ENCODE data around the gene MAP3K10.

Gene MAP3K10

GRCh38 chr19:40245506-40246128 lies 54.4 kb downstream of the MAP3K10 start:
- H2AFZ ChIP-seq (ENCODE audit: low read depth, low read length) = no peak overlapping the region
- H3K4me1 ChIP-seq (ENCODE audit: insufficient read depth, low read length) = peaks cover 6% of the 10 kb centered on the region
- H3K36me3 ChIP-seq (ENCODE audit: insufficient read depth, low read length) = peaks cover 20% of the 10 kb centered on the region
- no peak overlapping the region for H3K4me3 ChIP-seq (ENCODE audit: low read length)
- no peaks in the 10 kb centered on the region for H3K27me3 ChIP-seq (ENCODE audit: insufficient read depth, low read length)
- no peaks in the 10 kb centered on the region for H3K9me3 ChIP-seq (ENCODE audit: low read length)

- Histone ChIP-seq H3K4me1 (ENCODE audit: insufficient read depth, low read length) (peaks cover 6% of the 10 kb centered on the region), H3K36me3 (ENCODE audit: insufficient read depth, low read length) (peaks cover 22% of the 10 kb centered on the region)
Observed at GRCh38 chr19:40246292-40247073, 55.3 kb downstream of the MAP3K10 start.

GRCh38 chr19:40247178-40247577 lies 56.0 kb downstream of the MAP3K10 start:
- H3K4me1 ChIP-seq (ENCODE audit: insufficient read depth, low read length) = peaks cover 6% of the 10 kb centered on the region
- no peak overlapping the region for H2AFZ ChIP-seq (ENCODE audit: low read depth, low read length)
- H3K9me3 ChIP-seq (ENCODE audit: low read length) = no peaks in the 10 kb centered on the region
- peaks cover 21% of the 10 kb centered on the region for H3K36me3 ChIP-seq (ENCODE audit: insufficient read depth, low read length)
- H3K4me3 ChIP-seq (ENCODE audit: low read length) = no peak overlapping the region
- no peaks in the 10 kb centered on the region for H3K27me3 ChIP-seq (ENCODE audit: insufficient read depth, low read length)

More at GRCh38 chr19:40246292-40247073, 55.3 kb downstream of the MAP3K10 start:
- Histone ChIP-seq H2AFZ (ENCODE audit: low read depth, low read length) (no peak overlapping the region), H3K27me3 (ENCODE audit: insufficient read depth, low read length) (no peaks in the 10 kb centered on the region), H3K9me3 (ENCODE audit: low read length) (no peaks in the 10 kb centered on the region), H3K4me3 (ENCODE audit: low read length) (no peak overlapping the region)

GRCh38 chr19:40247735-40248262 lies 56.6 kb downstream of the MAP3K10 start:
- H3K4me1 ChIP-seq (ENCODE audit: insufficient read depth, low read length) = peaks cover 6% of the 10 kb centered on the region
- no peak overlapping the region for H3K4me3 ChIP-seq (ENCODE audit: low read length)
- no peaks in the 10 kb centered on the region for H3K27me3 ChIP-seq (ENCODE audit: insufficient read depth, low read length)
- no peaks in the 10 kb centered on the region for H3K9me3 ChIP-seq (ENCODE audit: low read length)
- H3K36me3 ChIP-seq (ENCODE audit: insufficient read depth, low read length) = peaks cover 23% of the 10 kb centered on the region
- H2AFZ ChIP-seq (ENCODE audit: low read depth, low read length) = no peak overlapping the region

DNA sequence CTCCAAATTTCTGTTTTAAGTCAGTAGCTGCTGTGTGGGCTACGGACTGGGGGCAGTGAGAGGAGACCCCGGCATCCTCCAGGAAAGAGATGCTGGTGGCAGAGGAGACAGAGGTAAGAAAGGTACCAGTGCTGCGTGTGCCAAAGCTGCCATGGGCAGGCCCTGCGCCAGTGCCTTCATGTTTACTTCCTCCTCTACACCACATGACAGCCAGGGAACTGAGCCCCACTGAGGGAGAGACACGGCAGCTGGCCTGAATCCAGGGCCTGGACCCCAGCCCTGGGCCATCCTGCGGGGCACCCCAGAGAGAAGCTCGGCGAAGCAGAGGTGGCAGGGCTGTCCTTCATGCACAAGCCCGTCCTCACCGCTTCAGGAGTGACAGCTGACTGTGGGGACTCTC lies 58.0 kb downstream of the MAP3K10 start:
- Histone ChIP-seq H3K36me3 (ENCODE audit: insufficient read depth, low read length) (peaks cover 33% of the 10 kb centered on the region), H3K4me1 (ENCODE audit: insufficient read depth, low read length) (peaks cover 6% of the 10 kb centered on the region)

GRCh38 chr19:40249781-40250180 lies 58.6 kb downstream of the MAP3K10 start:
- Histone ChIP-seq H3K4me1 (ENCODE audit: insufficient read depth, low read length) (peaks cover 3% of the 10 kb centered on the region), H3K4me3 (ENCODE audit: low read length) (no peak overlapping the region), H3K9me3 (ENCODE audit: low read length) (no peaks in the 10 kb centered on the region), H2AFZ (ENCODE audit: low read depth, low read length) (no peak overlapping the region), H3K27me3 (ENCODE audit: insufficient read depth, low read length) (no peaks in the 10 kb centered on the region), H3K36me3 (ENCODE audit: insufficient read depth, low read length) (peaks cover 33% of the 10 kb centered on the region)

More for the DNA sequence above, 58.0 kb downstream of the MAP3K10 start:
- H3K9me3 ChIP-seq (ENCODE audit: low read length) = no peaks in the 10 kb centered on the region
- H3K4me3 ChIP-seq (ENCODE audit: low read length) = no peak overlapping the region
- no peaks in the 10 kb centered on the region for H3K27me3 ChIP-seq (ENCODE audit: insufficient read depth, low read length)
- H2AFZ ChIP-seq (ENCODE audit: low read depth, low read length) = no peak overlapping the region

DNA sequence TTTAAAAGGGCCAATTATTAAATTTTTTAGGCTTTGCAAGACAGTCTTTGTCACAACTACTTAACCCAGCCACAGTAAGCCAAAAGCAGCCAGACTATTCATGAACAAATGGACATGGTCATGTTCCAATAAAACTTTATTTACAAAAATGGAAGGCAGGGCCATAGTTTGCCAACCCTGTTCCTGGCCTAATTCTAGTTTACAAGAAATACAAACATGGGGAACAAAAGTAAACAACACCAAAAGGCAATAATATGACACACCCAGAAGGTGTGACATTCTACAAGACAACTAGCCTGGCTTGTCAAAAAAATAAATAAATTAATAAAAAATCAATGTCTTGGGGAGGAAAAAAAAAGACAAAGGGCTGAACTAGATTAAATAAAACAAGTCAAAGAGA lies 60.0 kb downstream of the MAP3K10 start:
- H3K4me3 ChIP-seq (ENCODE audit: low read length) = no peak overlapping the region
- H2AFZ ChIP-seq (ENCODE audit: low read depth, low read length) = no peak overlapping the region
- no peaks in the 10 kb centered on the region for H3K9me3 ChIP-seq (ENCODE audit: low read length)
- H3K36me3 ChIP-seq (ENCODE audit: insufficient read depth, low read length) = peaks cover 47% of the 10 kb centered on the region
- H3K4me1 ChIP-seq (ENCODE audit: insufficient read depth, low read length) = no peaks in the 10 kb centered on the region
- H3K27me3 ChIP-seq (ENCODE audit: insufficient read depth, low read length) = no peaks in the 10 kb centered on the region

GRCh38 chr19:40251991-40252390 lies 60.8 kb downstream of the MAP3K10 start:
- Histone ChIP-seq H3K4me1 (ENCODE audit: insufficient read depth, low read length) (no peaks in the 10 kb centered on the region), H2AFZ (ENCODE audit: low read depth, low read length) (no peak overlapping the region), H3K36me3 (ENCODE audit: insufficient read depth, low read length) (peaks cover 54% of the 10 kb centered on the region), H3K9me3 (ENCODE audit: low read length) (no peaks in the 10 kb centered on the region), H3K4me3 (ENCODE audit: low read length) (no peak overlapping the region), H3K27me3 (ENCODE audit: insufficient read depth, low read length) (no peaks in the 10 kb centered on the region)

DNA sequence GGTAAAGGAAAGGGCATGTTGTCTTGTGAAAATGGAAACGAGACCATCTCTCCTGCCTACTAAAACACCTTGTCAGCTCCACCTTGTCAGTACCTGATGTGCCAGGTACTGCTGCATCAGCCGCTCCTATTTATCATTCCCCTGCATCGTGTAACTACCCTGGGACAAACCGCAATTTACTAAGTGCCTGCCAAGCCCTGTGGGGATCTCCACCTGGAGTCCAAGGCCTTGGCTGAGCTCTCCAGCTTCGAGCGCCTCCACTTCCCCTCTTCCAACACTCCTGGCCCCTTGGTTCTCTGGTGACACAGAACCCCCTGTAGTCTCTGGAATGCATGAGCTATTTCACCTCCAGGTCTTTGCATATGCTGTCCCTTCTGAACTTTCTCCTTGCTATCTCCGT lies 61.2 kb downstream of the MAP3K10 start:
- H3K4me3 ChIP-seq (ENCODE audit: low read length) = no peak overlapping the region
- peaks cover 57% of the 10 kb centered on the region for H3K36me3 ChIP-seq (ENCODE audit: insufficient read depth, low read length)
- H2AFZ ChIP-seq (ENCODE audit: low read depth, low read length) = no peak overlapping the region
- no peaks in the 10 kb centered on the region for H3K9me3 ChIP-seq (ENCODE audit: low read length)
- no peaks in the 10 kb centered on the region for H3K27me3 ChIP-seq (ENCODE audit: insufficient read depth, low read length)
- no peaks in the 10 kb centered on the region for H3K4me1 ChIP-seq (ENCODE audit: insufficient read depth, low read length)

- Histone ChIP-seq H3K36me3 (ENCODE audit: insufficient read depth, low read length) (peaks cover 57% of the 10 kb centered on the region), H3K4me1 (ENCODE audit: insufficient read depth, low read length) (no peaks in the 10 kb centered on the region), H2AFZ (ENCODE audit: low read depth, low read length) (no peak overlapping the region), H3K4me3 (ENCODE audit: low read length) (no peak overlapping the region), H3K27me3 (ENCODE audit: insufficient read depth, low read length) (no peaks in the 10 kb centered on the region), H3K9me3 (ENCODE audit: low read length) (no peaks in the 10 kb centered on the region)
Observed at GRCh38 chr19:40253611-40254092, 62.4 kb downstream of the MAP3K10 start.

DNA sequence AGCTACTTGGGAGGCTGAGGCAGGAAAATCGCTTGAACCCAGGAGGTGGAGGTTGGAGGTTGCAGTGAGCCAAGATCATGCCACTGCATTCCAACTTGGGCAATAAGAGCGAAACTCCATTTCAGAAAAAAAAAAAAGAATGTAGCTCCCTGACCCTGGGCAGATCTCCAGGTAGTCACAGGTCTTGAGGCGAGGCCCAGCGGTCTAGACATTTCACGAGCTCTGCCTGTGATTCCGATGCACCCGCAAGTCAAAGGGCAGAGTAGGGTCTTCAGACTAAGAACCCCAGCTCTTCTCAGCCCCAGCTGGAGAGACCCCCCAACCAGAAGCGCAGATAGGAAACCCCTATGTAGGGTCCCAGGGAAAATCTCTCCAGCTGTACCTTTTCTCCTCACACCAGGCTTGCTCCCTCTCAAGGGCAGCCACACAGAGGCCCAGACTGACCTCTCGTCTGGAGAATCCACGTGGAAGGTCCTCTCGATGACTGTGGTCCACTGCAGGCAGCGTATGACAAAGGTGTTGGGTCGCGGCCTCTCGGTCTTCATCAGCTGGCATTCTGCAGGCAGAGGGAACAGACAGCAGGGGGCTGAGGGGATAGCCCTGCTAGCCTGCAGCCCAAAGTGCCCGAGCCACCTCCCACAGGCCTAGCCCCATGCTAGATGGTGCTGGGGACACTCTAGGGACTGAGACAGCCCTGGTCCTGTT lies 63.6 kb downstream of the MAP3K10 start:
- Histone ChIP-seq H3K36me3 (ENCODE audit: insufficient read depth, low read length) (peaks cover 54% of the 10 kb centered on the region), H3K27me3 (ENCODE audit: insufficient read depth, low read length) (no peaks in the 10 kb centered on the region), H2AFZ (ENCODE audit: low read depth, low read length) (no peak overlapping the region), H3K4me3 (ENCODE audit: low read length) (no peak overlapping the region), H3K9me3 (ENCODE audit: low read length) (no peaks in the 10 kb centered on the region), H3K4me1 (ENCODE audit: insufficient read depth, low read length) (no peaks in the 10 kb centered on the region)

GRCh38 chr19:40255619-40256166 lies 64.5 kb downstream of the MAP3K10 start:
- Histone ChIP-seq H3K27me3 (ENCODE audit: insufficient read depth, low read length) (no peaks in the 10 kb centered on the region), H3K4me3 (ENCODE audit: low read length) (no peak overlapping the region), H3K9me3 (ENCODE audit: low read length) (no peaks in the 10 kb centered on the region), H3K4me1 (ENCODE audit: insufficient read depth, low read length) (no peaks in the 10 kb centered on the region), H3K36me3 (ENCODE audit: insufficient read depth, low read length) (peaks cover 52% of the 10 kb centered on the region), H2AFZ (ENCODE audit: low read depth, low read length) (no peak overlapping the region)

- Histone ChIP-seq H3K36me3 (ENCODE audit: insufficient read depth, low read length) (peaks cover 48% of the 10 kb centered on the region), H3K4me1 (ENCODE audit: insufficient read depth, low read length) (no peaks in the 10 kb centered on the region), H3K4me3 (ENCODE audit: low read length) (no peak overlapping the region), H2AFZ (ENCODE audit: low read depth, low read length) (no peak overlapping the region), H3K27me3 (ENCODE audit: insufficient read depth, low read length) (no peaks in the 10 kb centered on the region), H3K9me3 (ENCODE audit: low read length) (no peaks in the 10 kb centered on the region)
Observed at GRCh38 chr19:40256512-40256911, 65.3 kb downstream of the MAP3K10 start.
